Omental fat pad (tissue), 4 donors: ENCODE measurements around the gene SLC30A1. TPM values are rescaled to one million over a fixed set of nuclear protein-coding genes. Genes with fewer than 3 reads are reported as not detected.
A peak's percentile ranks its signal among the peaks of the same experiment; 100 is the strongest.
"Not testable (repeated sequence)": the region's sequence is repeated elsewhere in the genome, so short reads cannot be mapped to it uniquely, and the experiment has no call there.

Experiments
- ATAC-seq: fragments of 150-250 bp; one replicate; pipeline ENCODE4 v1.9.1; 2016; ENCODE audit warnings: mild to moderate bottlenecking, moderate library complexity; ENCODE audit not compliant: low FRiP score
- DNase-seq: peaks from one replicate; pipeline ENCODE4 v3.0.0-alpha.2; 2019; ENCODE audit warnings: low spot score
- total RNA-seq, 4 donors: library from RNA; depleted of rRNA; stranded (reverse); fragments of >200 nt; gene quantifications; one replicate each; pipeline ENCODE4 v1.1.0, GENCODE V29; 2016
- TF ChIP-seq, protein P1 (sequence below), 3 donors: fragments of 450-650 bp; IDR thresholded peaks; one replicate each; pipeline ENCODE4 v1.5.1; 2016 to 2017; ENCODE audit warnings: antibody characterized with exemption in 3 of 3, mild to moderate bottlenecking in 3 of 3, moderate library complexity in 2 of 3

The SLC30A1 gene, protein sequence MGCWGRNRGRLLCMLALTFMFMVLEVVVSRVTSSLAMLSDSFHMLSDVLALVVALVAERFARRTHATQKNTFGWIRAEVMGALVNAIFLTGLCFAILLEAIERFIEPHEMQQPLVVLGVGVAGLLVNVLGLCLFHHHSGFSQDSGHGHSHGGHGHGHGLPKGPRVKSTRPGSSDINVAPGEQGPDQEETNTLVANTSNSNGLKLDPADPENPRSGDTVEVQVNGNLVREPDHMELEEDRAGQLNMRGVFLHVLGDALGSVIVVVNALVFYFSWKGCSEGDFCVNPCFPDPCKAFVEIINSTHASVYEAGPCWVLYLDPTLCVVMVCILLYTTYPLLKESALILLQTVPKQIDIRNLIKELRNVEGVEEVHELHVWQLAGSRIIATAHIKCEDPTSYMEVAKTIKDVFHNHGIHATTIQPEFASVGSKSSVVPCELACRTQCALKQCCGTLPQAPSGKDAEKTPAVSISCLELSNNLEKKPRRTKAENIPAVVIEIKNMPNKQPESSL
- total RNA-seq = 10 to 100 TPM; 21.0 to 66.7 (median 37.1) TPM

GRCh38 chr1:211578640-211579439 lies at the start of gene SLC30A1:
TSS of gene SLC30A1 (minus strand) at chr1:211579161. CDS start at chr1:211578612, 549 bp downstream.
- TF ChIP-seq, protein P1, sequence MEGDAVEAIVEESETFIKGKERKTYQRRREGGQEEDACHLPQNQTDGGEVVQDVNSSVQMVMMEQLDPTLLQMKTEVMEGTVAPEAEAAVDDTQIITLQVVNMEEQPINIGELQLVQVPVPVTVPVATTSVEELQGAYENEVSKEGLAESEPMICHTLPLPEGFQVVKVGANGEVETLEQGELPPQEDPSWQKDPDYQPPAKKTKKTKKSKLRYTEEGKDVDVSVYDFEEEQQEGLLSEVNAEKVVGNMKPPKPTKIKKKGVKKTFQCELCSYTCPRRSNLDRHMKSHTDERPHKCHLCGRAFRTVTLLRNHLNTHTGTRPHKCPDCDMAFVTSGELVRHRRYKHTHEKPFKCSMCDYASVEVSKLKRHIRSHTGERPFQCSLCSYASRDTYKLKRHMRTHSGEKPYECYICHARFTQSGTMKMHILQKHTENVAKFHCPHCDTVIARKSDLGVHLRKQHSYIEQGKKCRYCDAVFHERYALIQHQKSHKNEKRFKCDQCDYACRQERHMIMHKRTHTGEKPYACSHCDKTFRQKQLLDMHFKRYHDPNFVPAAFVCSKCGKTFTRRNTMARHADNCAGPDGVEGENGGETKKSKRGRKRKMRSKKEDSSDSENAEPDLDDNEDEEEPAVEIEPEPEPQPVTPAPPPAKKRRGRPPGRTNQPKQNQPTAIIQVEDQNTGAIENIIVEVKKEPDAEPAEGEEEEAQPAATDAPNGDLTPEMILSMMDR (IDR thresholded peaks at IDR 0.05) = no peak
- DNase-seq (peak; percentile 99), ATAC-seq (peak; percentile 96)

DNA sequence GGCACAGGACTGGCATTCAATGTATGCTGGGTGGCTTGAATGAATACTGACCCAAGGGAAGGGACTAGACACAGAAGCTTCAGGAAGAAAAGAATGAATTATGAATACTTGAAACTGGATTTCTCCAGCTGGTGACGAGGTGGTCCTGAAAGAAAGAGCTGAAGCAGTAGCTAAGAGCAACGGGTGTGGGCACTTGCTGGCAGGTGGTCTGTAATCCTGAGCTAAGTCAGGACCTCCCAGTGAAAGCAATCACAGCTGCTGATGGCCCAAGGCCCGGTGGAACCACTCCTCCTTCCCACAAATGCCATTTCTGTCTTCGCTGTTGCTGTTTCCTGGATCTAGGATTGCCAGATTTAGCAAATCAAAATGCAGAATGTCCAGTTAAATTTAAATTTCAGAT lies 49.5 kb upstream of the SLC30A1 start:
- TF ChIP-seq, protein P1 (IDR thresholded peaks at IDR 0.05) = no peak
- no peak for ATAC-seq

GRCh38 chr1:211627259-211627658 lies 48.3 kb upstream of the SLC30A1 start:
- TF ChIP-seq, protein P1 (IDR thresholded peaks at IDR 0.05) = no peak
- ATAC-seq (no peak), DNase-seq (no peak)

More for the DNA sequence above, 49.5 kb upstream of the SLC30A1 start:
- no peak for DNase-seq

- not testable (repeated sequence) for DNase-seq, ATAC-seq
These were observed 46.9 kb upstream of the SLC30A1 start for GRCh38 chr1:211625866-211626265.

DNA sequence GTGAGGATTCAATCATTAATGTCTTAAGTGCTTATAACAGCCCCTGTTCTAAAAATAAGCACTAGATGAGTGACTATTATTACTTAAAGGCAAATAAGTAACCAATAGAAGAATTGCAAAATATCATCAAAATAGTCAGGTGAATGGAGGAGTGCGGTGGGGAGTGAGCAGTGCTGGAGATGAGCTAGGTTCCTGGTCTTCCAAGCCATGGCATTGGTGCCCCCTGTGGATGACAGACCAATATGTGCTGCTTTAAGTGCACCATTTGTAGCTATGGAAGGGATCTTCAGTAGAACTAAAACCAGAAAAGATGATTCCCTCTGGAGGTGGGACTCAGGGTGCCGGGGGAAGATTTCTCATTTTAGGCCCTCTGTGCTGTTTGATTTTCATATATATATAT lies 46.1 kb upstream of the SLC30A1 start:
- TF ChIP-seq, protein P1 (IDR thresholded peaks at IDR 0.05) = no peak
- no peak for DNase-seq
- peak; percentile 75 for ATAC-seq

DNA sequence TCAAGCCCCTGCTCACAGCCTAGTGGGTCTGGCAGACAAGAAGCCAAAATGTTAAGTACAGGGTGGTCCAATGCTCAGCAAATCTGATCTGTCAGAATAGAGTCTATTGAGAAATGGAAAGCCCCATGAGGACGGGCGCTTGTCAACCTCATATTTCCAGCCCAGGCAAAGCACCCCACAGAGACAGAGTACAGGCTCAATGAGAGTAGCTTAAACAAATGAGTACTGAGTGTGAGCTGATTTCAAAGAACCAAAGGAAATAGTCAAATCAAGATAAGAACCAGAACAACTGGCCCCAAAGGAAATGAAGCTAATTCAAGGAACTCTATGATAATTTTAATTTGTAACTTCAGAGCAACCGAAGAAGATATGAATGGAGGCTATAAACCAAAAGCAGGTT lies 44.6 kb upstream of the SLC30A1 start:
- DNase-seq (no peak), ATAC-seq (no peak)
- TF ChIP-seq, protein P1 (IDR thresholded peaks at IDR 0.05) = no peak

GRCh38 chr1:211621447-211622198 lies 42.7 kb upstream of the SLC30A1 start:
- DNase-seq = no peak
- TF ChIP-seq, protein P1 (IDR thresholded peaks at IDR 0.05) = no peak
- no peak for ATAC-seq
